Activated CD8-positive, alpha-beta T cell treated with anti-CD3 and anti-CD28 coated beads for 36 hours (primary cell): ENCODE measurements around the gene WBP2NL. TPM values are rescaled to one million over a fixed set of nuclear protein-coding genes. Genes with fewer than 3 reads are reported as not detected.

Experiments
- ATAC-seq: fragments of 200-7000 bp; cut with Tn5 transposase; one replicate; pipeline ENCODE4 v1.10.0; 2021; ENCODE audit warnings: mild to moderate bottlenecking, moderate library complexity
- CTCF ChIA-PET: fragments of 350-600 bp; sonication (Branson Sonifier 250); formaldehyde crosslinking; loops from one replicate; lab custom pipeline; 2021; ENCODE audit warnings: antibody characterized with exemption; lab: Charles Lee
- POLR2A ChIA-PET: fragments of 350-600 bp; sonication (Branson Sonifier 250); formaldehyde crosslinking; loops from one replicate; lab custom pipeline; 2021; ENCODE audit warnings: antibody characterized with exemption; lab: Charles Lee
- DNase-seq: peaks from one replicate; pipeline ENCODE4 v3.0.0-alpha.2; 2020
- H3K27ac Mint-ChIP-seq: one replicate; pipeline ENCODE4 v1.8.0; 2021; ENCODE audit warnings: mild to moderate bottlenecking, mixed read lengths
- H3K27me3 Mint-ChIP-seq: one replicate; pipeline ENCODE4 v1.8.0; 2021; ENCODE audit warnings: mixed read lengths
- H3K36me3 Mint-ChIP-seq: one replicate; pipeline ENCODE4 v1.8.0; 2021; ENCODE audit warnings: low read depth, mixed read lengths
- H3K4me1 Mint-ChIP-seq: one replicate; pipeline ENCODE4 v1.8.0; 2021; ENCODE audit warnings: low read depth, mixed read lengths
- H3K4me3 Mint-ChIP-seq: one replicate; pipeline ENCODE4 v1.8.0; 2021; ENCODE audit warnings: mild to moderate bottlenecking, moderate library complexity, mixed read lengths
- H3K9me3 Mint-ChIP-seq: one replicate; pipeline ENCODE4 v1.8.0; 2021; ENCODE audit warnings: mixed read lengths
- intact Hi-C: fragments of 100-400 bp; cut with micrococcal nuclease; formaldehyde crosslinking; loops from one replicate; pipeline ENCODE4 v1.10.0; 2022
- total RNA-seq, 2 experiments: library from RNA; stranded (reverse); gene quantifications; one replicate each; pipeline ENCODE4 v1.2.3, GENCODE V29; 2021
- TF ChIP-seq, protein P1 (sequence below): fragments of 200-600 bp; IDR thresholded peaks from one replicate; pipeline ENCODE4 v1.8.0; 2022; ENCODE audit warnings: antibody characterized with exemption, mild to moderate bottlenecking

The WBP2NL gene
- total RNA-seq, 2 experiments from 2014 or later = 0.43 TPM; not detected in 1

DNA sequence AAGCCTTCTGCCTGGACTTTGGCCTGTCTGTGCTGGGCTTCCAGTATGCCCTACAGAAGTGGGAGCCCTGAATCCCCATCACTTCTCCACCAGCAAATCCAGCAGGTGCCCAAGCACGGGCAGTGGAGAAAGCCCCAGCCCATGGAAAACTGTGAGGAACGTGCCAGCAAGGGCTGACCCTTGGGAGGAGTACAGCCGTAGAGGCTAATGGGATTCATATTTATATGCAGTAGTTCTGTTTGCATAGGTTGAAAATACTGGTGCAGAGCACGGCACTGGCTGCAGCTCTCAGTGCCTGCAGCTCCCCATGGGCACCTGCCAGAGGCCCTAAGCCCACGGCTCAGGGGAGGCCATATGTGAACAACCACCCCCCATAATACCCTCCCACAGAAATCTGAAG, 61.9 kb downstream of the WBP2NL start:
- Mint-ChIP-seq H3K27me3 (no peaks in the 10 kb centered on the region), H3K27ac (no peak overlapping the region), H3K4me1 (no peaks in the 10 kb centered on the region), H3K9me3 (peaks cover 22% of the 10 kb centered on the region), H3K36me3 (peaks cover 37% of the 10 kb centered on the region), H3K4me3 (no peak overlapping the region)
- intact Hi-C loops = no loop called here
- ATAC-seq (no peak), DNase-seq (no peak)
- TF ChIP-seq, protein P1, sequence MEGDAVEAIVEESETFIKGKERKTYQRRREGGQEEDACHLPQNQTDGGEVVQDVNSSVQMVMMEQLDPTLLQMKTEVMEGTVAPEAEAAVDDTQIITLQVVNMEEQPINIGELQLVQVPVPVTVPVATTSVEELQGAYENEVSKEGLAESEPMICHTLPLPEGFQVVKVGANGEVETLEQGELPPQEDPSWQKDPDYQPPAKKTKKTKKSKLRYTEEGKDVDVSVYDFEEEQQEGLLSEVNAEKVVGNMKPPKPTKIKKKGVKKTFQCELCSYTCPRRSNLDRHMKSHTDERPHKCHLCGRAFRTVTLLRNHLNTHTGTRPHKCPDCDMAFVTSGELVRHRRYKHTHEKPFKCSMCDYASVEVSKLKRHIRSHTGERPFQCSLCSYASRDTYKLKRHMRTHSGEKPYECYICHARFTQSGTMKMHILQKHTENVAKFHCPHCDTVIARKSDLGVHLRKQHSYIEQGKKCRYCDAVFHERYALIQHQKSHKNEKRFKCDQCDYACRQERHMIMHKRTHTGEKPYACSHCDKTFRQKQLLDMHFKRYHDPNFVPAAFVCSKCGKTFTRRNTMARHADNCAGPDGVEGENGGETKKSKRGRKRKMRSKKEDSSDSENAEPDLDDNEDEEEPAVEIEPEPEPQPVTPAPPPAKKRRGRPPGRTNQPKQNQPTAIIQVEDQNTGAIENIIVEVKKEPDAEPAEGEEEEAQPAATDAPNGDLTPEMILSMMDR = no peak
- ChIA-PET CTCF (no interaction called here), POLR2A (interaction anchor here (0.7 to 1.4 kb wide), 3 partner anchors 9 to 11 kb away, joined by 3 to 5 read pairs (median 4); no protein-coding TSS in a partner anchor)

DNA sequence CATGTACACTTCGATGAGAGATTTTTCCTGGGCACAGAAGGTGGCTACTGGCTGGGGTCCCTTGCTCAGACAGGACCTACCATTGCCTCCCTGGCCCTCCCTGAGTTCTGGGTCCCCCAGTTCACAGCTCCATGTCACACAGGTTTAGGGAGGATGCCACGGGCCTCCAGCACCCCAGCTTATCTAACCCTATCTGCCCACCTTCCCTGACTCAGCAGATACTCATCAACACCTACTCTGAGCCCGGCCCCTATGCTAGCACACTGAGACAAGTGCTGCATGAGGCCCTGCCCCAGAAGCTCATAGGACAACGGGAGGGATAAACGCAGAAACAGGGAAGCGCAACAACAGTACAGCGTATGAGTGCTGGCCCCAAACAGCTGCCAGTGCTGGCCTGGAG, 62.5 kb downstream of the WBP2NL start:
- no peak overlapping the region for H3K27ac Mint-ChIP-seq
- DNase-seq = no peak
- TF ChIP-seq, protein P1 = no peak
- no peaks in the 10 kb centered on the region for H3K27me3 Mint-ChIP-seq
- CTCF ChIA-PET = no interaction called here
- H3K4me1 Mint-ChIP-seq = no peaks in the 10 kb centered on the region
- intact Hi-C loops = no loop called here
- H3K4me3 Mint-ChIP-seq = no peak overlapping the region
- no peak for ATAC-seq
- POLR2A ChIA-PET = interaction anchor here (0.6 to 1.4 kb wide), 3 partner anchors 9 to 104 kb away, joined by 3 to 5 read pairs (median 4); no protein-coding TSS in a partner anchor
- peaks cover 20% of the 10 kb centered on the region for H3K9me3 Mint-ChIP-seq
- peaks cover 37% of the 10 kb centered on the region for H3K36me3 Mint-ChIP-seq

DNA sequence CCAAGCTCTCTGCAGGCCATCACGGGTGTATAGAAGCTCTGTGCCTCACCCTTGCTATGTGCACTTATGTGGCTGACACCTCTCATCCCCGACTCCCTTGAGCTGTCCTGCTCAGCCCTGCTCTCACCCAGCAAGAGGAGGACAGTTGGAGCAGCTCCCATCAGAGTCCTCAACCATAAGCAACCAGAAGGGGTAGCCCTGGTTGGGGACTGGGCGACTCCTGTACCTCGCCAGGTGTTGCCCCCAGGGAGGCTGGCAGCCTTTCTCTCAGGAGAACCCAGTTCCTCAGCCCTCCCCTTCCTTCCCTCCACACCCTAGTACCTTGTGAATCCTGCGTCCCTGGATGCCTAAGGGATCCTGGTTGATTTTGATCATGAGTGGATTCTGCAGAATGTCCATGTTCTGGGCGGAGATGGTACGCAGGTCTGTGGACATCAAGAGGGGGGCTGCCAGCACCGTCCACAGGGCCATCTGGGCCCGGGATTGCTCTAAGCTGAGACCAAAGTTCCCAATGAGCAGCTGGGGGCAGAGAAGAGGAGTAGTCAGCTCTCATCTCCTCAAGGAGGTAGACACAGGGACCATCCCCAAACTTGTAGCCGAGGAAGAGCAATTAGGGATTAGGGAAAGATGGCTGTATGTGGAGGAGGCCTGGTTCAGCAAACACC, 64.0 kb downstream of the WBP2NL start:
- Mint-ChIP-seq H3K4me1 (no peaks in the 10 kb centered on the region), H3K27me3 (no peaks in the 10 kb centered on the region), H3K27ac (no peak overlapping the region), H3K36me3 (peaks cover 32% of the 10 kb centered on the region), H3K9me3 (peaks cover 6% of the 10 kb centered on the region), H3K4me3 (no peak overlapping the region)
- intact Hi-C loops = no loop called here
- DNase-seq (no peak), ATAC-seq (no peak)
- CTCF ChIA-PET = no interaction called here
- TF ChIP-seq, protein P1 = no peak
- POLR2A ChIA-PET = interaction anchor here (0.6 to 0.7 kb wide), 2 partner anchors 16 to 90 kb away, joined by 3 read pairs; partner anchors contain the start of gene SMDT1

DNA sequence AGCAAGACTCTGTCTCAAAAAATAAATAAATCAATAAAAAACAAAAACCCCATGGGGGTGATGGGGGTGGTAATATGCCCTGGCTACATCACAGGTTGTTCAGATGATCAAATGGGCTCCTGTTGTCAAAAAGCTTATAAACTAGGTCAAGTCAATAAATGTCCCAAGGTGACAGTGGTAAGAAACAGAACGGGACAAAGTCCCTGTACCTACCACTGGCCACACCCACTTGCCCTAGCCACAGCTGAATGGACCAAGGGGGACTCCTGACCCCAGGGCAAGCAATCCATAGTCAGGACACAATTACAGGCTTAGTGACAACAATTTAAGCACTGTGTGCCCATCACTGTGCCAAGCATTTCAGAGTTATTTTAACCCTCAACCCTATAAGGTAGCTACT, 66.0 kb downstream of the WBP2NL start:
- Mint-ChIP-seq H3K27me3 (no peaks in the 10 kb centered on the region), H3K27ac (no peak overlapping the region), H3K4me1 (peaks cover under 1% of the 10 kb centered on the region), H3K36me3 (peaks cover 24% of the 10 kb centered on the region), H3K9me3 (no peaks in the 10 kb centered on the region), H3K4me3 (no peak overlapping the region)
- ATAC-seq (no peak), DNase-seq (no peak)
- intact Hi-C loops = no loop called here
- ChIA-PET CTCF (no interaction called here), POLR2A (interaction anchor here (0.9 to 1.3 kb wide), 3 partner anchors 11 to 14 kb away, joined by 3 read pairs; partner anchors contain the start of gene SMDT1)
- TF ChIP-seq, protein P1 = no peak

DNA sequence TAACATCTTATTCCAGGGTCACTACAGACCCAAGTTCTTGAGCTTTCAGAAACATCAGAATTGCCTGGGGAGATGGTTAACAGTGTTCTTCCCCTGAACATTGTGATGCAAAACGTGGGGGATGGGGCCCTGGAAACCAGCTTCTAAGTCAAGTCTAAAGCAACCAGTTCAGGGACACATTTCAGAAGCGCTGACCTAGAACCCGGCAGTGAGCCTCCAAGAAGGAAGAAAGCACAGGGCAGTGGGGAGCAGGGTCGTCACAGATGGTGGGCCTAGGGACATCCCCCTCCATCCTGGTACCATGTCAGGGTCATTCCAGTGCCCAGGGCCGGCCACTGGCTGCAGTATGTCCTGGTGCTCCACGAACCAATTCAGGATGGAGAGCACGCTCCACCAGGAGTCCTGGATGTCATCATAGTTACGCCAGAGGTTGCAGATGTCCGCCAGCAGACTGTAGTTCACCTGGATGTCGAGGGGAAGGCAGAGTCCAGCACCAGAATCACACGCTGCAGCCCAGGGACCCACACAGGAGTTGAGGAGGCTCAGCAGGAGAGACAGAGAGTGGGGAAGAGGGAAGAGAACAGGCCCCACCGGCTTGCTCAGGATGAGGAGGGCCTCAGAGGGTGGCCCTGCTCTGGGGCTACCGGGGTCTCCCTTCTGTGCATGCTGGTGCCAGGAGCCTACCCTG, 67.0 kb downstream of the WBP2NL start:
- POLR2A ChIA-PET = interaction anchor here (1.1 to 1.3 kb wide), 2 partner anchors 10 to 14 kb away, joined by 3 read pairs; partner anchors contain the start of gene SMDT1
- H3K9me3 Mint-ChIP-seq = no peaks in the 10 kb centered on the region
- TF ChIP-seq, protein P1 = no peak
- H3K36me3 Mint-ChIP-seq = peaks cover 18% of the 10 kb centered on the region
- peaks cover 7% of the 10 kb centered on the region for H3K4me1 Mint-ChIP-seq
- DNase-seq (no peak), ATAC-seq (no peak)
- no peak overlapping the region for H3K27ac Mint-ChIP-seq
- no peak overlapping the region for H3K4me3 Mint-ChIP-seq
- CTCF ChIA-PET = no interaction called here
- H3K27me3 Mint-ChIP-seq = no peaks in the 10 kb centered on the region
- intact Hi-C loops = no loop called here
